SKM-1 (cell line): ENCODE results near the gene PRDM15.

Source experiments
- DNase-seq: peaks from one replicate; lab custom pipeline; 2025; ENCODE audit not compliant: unreplicated experiment; lab: John Stamatoyannopoulos, UW

Gene PRDM15

DNA sequence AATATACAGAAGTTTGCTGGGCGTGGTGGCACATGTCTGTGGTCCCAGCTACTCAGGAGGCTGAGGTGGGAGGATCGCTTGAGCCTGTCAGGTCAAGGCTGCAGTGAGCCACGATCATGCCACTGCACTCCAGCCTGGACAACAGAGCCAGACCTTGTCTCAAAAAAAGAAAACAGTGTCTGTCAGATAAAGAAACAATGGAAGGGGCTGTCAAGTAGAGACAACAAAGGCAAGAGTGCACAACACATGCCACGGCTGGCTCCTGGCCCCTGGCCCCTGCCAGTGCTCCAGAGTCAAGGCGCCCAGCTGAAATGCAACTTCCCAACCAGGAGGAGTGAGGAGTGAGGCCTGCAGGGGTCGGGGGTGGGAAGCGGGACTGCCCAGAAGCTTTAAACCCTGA lies 32.6 kb downstream of the PRDM15 start:
- no peak for DNase-seq

DNA sequence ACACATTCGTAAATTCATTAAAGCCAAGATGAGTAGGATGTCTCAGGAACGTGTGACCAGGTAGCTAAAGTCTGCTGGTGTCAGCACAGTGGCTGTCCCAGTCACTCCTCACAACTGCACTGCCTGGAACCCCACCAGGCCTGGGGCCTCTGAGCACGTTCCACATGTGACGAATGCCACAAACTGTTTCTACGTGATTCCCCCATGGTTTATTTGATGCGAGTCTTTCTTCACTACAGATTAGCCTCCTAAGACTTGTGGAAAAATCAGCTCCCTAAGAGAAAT lies 33.2 kb downstream of the PRDM15 start:
- no peak for DNase-seq

DNA sequence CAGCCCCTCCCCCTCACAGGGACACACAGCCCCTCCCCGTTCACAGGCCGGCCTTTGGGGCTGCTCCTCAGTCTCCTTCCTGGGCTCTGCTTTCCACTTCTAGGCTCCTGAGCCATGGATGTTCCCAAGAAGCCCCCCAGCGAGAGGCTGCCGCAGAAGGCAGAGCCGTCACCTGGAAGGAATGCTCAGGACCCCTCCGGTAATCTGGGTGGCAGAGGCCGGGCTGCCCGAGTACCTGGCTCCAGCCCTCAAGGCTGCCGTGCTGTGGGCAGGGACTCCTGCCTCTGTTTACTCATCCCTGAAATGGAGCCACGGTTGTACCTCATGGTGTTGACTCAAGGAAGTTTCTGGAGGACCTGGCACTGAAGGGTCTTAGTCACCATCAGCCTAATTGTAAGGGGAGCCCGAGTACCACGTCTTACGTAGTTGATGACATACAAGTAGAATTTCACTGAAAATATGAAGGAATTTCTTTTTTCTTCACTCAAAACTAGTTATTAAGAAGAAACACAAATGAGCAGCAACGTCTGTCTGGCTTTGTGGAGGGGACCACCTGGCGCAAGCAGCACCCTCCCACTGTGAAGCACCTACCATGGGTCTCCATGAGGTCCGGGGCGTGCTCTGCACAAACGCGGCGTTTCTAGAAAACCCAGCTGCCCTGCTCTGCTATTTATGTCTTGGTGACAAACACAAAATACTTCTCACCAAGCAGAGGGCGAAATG lies 33.7 kb downstream of the PRDM15 start:
- no peak for DNase-seq

DNA sequence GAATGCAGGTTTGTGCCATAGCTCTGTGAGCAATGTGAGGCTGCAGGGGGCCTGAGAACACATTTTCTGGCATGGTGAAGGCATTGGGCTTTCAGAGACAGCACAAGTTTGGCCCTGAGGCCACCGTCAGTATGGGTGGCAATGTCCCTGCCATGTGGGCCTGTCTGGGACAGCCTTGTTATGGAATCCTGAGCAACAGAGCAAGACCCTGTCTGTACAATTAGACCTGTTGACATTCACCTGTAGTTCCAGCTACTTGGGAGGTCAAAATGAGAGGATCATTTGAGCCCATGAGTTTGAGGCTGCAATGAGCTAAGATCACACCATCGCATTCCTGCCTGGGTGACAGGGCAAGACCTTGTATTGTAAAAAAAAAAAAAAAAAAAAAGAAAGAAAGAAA lies 35.6 kb downstream of the PRDM15 start:
- DNase-seq = no peak

DNA sequence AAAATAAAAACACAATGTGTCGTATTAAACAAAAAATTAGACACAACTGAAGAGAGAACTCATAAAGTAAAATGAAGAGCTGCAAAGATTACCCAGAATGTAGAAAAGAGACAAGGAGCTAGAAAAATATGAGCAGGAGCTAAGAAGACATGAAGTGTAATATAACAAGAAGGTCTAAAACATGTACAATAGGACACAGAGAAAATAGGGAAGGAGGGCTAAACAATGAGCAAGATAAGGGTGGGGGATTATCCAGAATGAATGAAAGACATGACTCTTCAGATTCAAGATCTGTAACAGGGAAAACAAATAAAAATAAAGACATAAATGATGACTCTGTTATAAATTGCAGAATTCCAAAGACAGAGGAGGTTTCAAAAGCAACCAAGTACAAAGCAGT lies 38.3 kb downstream of the PRDM15 start:
- DNase-seq = no peak

DNA sequence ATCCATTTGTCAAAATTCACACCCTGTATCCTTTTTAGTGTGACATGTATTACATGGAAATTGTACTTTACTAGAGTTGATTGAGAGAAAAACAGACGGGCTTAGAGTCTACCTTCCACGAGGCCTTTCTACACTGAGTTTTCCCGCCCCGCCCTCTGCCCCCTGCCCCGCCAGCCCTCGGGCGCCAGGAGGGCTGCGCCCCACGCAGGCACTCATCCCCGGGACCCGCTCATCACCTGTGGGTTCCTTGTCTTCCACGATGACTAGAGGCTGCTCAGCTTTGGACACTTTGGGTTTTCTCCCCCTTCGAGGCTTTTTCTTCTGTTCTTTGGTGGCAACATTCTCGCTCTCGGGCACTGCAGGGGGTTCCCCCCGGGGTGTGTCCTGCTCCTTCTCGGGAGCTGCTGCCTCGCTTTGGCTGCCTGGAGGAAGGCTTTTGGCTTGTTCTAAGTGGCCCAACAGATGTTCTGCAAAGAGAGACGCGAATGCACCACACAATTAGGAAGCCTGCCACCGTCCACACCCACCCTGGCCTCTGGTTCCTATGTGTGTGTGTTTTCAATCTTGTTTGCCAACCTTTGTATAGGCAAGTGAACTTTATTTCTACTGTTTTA lies 39.6 kb downstream of the PRDM15 start:
- DNase-seq = no peak

DNA sequence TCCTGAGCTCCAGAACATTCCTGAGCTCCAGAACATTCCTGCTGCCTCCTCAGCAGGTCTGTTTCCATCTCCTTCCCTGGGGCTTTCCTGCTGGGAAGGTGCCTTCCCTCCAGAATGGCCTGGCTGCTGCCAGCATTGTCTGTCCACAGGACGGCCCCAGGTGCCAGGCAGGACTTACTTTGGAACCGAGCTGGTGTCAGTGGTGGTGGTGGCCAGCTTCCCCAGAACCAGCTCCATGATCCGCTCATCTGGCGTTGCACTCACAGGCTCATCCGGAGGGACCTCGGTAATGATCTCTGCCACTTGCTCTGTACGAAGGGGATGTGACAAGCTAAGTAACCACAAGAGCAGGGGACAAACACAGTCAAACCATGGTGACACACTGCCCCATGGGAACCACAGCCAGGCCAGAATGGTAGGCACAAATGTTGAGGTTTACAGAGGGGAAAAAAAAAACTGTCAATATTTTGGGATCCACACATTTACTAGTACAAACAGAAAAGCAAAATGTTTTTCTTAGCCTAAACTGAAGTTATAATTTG lies 41.3 kb downstream of the PRDM15 start:
- no peak for DNase-seq

DNA sequence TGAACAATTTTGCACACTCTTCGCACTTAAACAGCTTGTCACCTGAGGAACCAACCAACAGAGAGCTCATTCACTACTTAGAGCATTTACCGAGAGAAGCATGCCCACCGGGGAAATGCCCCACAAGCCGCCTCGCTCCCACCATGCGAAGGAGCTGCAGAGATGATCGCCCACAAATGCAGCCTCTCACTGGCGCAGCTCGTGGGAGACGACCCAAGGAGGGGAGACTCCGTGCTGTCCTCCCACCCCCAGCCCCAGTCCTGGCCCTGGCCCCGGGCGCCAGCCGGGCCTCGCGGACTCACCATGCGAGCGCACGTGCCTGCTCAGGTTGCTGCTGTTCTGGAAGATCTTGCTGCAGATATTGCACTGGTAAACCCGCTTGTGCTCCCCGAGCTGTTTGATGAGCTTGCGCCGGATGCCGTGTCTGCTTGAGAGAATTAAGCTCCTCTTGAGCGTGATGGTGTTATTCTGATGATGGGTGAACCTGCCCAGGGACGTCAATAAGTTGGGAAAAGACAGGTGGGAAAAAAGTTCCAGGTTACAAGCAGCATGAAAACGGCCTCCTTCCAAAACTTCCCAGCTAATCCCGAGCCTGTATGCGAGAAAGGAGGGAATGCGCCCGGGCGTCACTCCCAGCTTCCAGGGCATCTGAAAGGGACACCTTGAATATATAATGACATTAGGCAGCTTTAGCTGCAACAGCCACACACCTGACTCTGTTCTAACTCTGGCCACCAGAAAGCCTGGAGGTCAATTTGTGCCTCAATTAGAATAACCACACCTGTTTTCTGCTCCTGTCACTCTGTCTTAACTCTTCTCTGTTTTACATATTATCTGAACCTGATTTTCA lies 42.8 kb downstream of the PRDM15 start:
- no peak for DNase-seq

DNA sequence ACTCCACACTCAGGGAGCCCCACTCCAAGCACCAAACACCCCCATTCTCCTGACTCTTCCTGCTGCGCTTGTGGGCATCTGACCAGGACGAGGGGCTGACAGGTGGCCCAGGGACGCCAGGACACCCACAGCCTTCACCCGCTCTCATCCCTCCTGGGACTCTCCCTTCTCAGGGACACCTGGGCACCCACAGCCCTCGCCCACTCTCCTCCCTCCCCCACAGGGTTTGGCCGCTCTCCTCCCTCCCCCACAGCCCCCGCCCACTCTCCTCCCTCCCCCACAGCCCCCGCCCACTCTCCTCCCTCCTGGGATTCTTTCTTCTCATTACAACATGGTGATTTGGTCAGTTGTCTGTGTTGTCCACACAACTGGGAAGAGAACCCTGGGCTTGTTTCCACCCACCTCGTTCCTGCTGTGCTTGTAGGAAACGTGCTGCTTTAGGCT lies 43.4 kb downstream of the PRDM15 start:
- no peak for DNase-seq

DNA sequence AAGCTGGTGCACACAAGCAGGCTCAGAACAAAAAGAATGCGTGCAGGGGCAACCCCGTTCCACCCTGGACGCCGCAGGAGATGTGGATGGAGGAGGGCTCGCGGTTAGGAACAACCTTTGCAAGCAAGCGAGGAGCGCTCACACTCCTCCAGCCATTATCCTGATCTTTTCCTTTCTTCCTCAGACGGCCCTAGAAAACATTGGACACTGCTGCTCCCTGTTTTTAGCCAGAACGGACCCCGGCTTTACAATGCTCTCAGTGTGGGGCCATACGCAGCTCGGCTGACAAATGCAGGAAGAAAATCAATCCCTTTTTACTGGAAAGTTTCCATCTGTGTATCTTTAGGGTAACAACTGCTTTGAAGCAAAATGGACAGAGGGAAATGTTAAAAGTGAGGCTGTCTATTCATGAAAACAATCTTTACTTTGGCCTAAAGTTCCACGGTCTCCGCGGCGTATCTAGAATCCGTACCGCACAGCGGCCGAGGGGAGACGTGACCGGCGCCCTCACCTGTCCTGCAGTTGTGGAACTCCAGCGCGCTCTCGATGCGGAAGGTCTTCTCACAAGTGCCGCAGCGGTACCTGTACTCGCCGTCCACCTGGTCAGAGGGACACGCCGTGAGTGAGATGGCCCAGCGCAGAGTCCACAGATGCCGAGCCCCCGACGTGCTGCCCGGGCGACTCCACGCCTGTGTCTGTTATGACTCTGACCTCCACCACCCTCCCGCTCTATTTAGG lies 44.0 kb downstream of the PRDM15 start:
- DNase-seq = no peak

DNA sequence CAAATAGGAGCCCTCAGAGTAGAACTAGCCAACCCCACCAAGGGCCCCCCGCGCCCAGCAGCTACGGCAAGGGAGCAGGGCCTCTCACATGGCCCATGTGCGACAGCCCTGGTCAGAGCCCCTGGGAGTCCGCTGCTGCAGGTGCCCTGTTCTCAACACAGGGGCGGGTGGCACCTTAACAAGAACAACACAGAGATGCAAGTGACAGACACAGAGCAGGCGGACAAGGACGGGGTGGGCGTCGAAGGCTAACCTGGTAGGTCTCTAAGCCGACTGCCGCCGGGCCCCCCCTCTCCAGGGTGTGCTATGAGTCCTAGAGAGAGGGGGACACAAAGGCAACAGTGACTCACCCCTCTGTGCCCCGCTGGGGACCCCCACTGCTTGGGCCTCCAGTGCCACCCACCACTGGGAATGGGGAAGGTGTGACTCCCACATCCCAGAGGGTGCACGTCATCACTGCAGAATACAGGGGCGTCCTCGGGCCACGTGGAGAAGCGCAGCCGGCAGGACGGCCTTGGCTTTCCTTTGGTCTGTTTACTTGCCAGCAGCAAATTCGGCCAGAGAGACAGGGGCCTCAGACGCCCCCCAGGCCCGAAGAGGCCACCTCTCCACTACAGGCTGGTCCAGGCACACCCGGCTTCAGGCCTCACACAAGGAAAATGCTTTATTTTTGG lies 44.8 kb downstream of the PRDM15 start:
- DNase-seq = no peak

DNA sequence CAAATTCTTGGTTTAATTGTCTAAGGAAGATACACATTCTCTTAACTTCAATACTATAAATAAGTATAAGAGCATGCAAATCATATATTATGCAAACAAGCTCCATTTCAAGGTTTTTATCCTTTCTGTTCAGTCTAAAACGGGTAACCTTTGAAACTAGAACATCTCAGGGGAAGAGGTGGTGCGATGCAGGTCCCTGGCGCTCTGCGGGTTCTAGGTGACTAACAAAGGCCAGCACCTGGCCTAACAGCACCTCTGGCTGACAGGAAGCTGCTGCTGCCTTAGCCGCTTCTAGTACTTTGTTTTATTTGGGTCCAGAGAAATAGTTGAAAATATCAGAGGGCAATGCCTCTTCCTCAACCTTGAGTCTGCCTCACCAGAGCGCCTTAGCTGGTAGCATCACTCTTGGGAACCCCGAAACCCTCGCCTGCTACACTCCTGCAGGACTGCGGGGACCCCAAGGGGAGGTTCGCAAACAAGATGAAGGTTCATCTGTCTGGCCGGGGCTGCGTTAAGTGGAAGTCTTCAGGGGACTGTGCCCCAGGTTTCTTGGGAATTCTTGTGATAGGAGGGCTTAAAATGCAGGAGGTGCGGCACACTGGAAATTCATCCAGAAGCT lies 45.5 kb downstream of the PRDM15 start:
- DNase-seq = no peak

DNA sequence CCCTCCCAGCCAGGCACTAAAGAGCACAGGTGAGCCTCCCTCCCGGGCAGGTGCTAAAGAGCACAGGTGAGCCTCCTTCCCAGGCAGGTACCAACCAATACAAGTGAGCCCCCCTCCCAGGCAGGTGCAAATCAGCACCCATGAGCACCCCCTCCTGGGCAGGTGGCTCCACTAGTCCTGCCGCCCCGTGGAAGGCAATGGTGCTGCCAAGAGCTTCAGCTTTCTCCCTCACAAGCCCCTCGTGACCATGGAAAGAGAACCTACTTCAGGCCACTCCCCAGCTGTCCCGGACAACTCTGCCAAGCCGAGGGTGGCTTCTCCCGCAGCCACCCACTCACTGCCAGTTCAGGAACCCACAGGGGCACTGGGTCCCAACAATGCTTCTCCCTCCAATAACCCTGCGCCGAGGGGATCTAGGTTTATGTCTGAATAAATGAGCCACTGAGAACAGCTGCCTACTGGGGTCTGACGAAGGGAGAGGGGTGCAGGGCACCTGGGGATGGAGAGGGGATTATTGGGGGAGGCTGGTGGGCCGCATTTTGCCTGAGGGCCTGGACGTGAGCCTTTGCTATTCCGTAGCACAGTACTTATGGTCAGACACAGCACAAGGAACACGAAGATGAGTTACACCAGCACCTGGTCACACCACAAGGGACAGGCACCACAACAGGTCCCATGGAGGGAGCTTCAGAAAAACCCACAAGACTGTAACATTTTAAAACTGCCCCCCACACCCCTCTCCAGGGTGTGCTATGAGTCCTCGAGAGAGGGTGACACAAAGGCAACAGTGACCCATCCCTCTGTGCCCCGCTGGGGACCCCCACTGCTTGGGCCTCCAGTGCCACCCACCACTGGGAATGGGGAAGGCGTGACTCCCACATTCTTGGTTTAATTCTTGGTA lies 46.3 kb downstream of the PRDM15 start:
- DNase-seq = no peak

DNA sequence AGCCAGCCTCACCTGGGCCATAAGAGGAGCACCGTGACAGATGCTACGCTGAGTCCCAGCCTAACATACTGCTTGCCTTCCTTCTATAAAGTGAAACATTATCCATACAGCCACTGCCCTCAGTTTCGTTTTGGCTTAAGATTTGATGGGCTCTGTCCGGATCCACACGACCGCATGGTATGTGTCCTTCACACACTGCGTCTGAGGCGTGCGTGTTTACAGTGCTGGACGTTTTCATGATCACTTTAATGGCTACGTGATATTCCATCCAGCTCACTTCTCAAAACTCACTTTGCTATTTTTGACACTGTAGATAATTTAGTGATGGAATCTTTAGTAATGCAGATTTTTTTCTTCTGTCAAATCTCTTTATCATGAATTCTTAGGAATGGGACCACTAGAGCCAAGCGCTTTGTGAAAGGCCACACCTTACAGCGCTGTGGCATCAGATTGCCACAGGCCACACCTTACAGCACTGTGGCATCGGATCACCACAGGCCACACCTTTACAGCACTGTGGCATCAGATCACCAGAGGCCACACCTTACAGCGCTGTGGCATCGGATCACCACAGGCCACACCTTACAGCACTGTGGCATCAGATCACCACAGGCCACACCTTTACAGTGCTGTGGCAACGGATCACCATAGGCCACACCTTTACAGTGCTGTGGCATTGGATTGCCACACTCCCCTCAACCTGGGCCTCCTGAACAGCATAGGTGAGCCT lies 47.1 kb downstream of the PRDM15 start:
- no peak for DNase-seq

DNA sequence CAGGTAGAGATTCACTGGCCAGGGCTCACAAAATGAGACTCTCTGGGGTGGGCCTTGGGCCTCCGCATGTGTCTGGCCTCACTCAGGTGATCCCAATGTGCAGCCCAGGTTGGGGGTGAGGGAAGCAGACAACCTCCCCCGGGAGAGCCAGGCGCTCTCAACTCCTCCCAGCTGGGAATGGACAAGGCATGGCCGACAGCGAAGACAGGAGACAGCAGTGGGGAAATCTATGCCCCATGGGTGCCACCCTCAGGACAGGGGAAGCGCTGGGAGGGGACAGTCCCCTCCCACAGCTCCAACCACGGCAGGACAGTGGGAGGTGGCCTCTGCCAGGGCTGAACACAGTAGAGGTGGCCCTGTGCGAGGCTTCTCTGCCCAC lies 47.7 kb downstream of the PRDM15 start:
- no peak for DNase-seq

DNA sequence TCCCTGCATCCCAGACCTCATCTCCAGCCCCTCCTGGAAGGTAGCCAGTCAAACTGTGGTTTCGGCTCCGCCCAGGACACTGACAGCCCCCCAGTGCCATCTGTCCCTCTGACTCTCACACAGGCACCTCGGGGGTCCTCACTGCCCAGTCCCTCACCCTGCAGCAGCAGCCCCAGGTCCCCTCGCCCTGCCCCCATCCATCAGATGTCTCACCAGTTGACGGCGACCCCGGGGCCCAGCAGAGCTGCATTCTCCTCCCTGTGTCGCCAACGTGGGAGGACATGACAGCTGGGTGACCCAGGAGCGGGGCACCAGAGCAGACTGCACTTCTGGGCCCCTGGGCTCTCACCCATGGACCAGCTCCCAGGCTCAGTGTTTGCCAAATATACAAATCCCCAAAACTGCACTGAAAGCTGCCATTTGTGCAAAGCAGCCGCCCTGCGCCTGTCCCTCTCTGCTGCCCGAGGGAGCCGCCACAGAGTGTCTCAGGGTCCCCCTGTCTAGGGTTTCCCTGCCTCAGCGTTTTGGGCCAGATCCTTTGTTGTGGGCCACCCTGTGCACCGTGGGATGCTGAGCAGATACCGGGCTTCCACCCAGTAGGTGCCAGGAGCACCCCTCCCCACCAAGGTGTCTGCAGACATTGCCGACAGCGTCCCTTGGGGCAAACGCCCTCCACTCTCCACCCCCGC lies 48.2 kb downstream of the PRDM15 start:
- no peak for DNase-seq

DNA sequence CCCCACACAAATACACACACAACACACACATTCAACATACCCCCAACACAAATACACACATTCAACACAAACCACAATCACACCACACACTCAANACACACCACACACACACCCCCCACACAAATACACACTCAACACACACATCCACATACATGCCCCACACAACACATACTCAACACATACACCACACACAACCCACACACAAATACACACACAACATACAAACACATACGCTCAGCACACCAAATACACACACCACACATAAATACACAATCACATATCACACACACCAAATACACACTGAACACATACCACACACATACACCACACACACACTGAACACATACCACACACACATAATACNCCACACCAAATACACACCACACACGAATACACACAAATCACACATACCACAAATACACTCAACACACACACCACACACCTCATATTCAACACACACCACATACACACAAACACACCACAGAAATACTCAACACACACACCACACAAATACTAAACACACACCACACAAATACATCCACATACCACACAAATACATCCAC lies 48.9 kb downstream of the PRDM15 start:
- no peak for DNase-seq

DNA sequence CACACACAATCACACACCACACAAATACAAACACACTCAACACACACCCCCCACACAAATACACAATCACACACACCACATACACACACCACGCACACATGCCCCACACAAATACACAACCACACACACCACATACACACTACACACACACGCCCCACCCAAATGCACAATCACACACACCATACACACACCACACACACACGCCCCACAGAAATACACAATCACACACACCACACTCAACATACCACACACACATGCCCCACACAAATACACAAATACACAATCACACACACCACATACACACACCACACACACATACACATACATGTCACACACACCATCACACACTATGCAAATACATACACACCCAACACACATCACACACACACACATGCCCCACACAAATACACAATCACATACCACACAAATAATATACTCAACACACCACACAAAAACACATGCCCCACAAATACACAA lies 50.2 kb downstream of the PRDM15 start:
- no peak for DNase-seq
